Panc1 (cell line): ENCODE data around the gene MRPS27. TPM values are rescaled to one million over a fixed set of nuclear protein-coding genes. Genes with fewer than 3 reads are reported as not detected.

ENCODE experiments used
- ATAC-seq: fragments of 200-7000 bp; cut with Tn5 transposase; 2 replicates; pipeline ENCODE4 v1.9.1; 2020; ENCODE audit warnings: mild to moderate bottlenecking, moderate library complexity
- BruUV-seq: library from RNA; stranded (reverse); fragments of 400-500 nt; replicated peaks from 2 replicates; lab custom pipeline; 2021; lab: Mats Ljungman, UMichigan
- CTCF ChIA-PET: fragments of 300-600 bp; sonication (Branson Sonifier 250); formaldehyde crosslinking; loops from one replicate; lab custom pipeline; 2022; ENCODE audit warnings: antibody characterized with exemption; lab: Charles Lee
- POLR2A ChIA-PET: fragments of 300-600 bp; sonication (Branson Sonifier 250); formaldehyde crosslinking; loops from one replicate; lab custom pipeline; 2022; ENCODE audit warnings: antibody characterized with exemption; lab: Charles Lee
- DNase-seq: peaks from one replicate; pipeline ENCODE4 v3.0.0-alpha.2; 2010; ENCODE audit warnings: low read depth, low spot score
- H3K27ac ChIP-seq: 2 replicates; pipeline ENCODE4 v1.5.1; 2011; ENCODE audit warnings: mild to moderate bottlenecking, low read length, inconsistent platforms
- H3K27me3 ChIP-seq: fragments of 200-500 bp; sonication (Bioruptor generic); 2 replicates; pipeline ENCODE4 v1.6.0; 2014; ENCODE audit warnings: low read length, inconsistent platforms; ENCODE audit not compliant: control insufficient read depth, insufficient read depth
- H3K36me3 ChIP-seq: fragments of 200-500 bp; sonication (Bioruptor generic); 2 replicates; pipeline ENCODE4 v1.5.1; 2014; ENCODE audit warnings: inconsistent platforms, mild to moderate bottlenecking, low read length, moderate library complexity; ENCODE audit not compliant: control insufficient read depth, insufficient read depth
- H3K4me1 ChIP-seq: 2 replicates; pipeline ENCODE4 v1.5.1; 2011; ENCODE audit warnings: inconsistent platforms, mild to moderate bottlenecking, low read length, moderate library complexity; ENCODE audit not compliant: control insufficient read depth, insufficient read depth
- H3K4me3 ChIP-seq, 2 experiments: 2 replicates each; pipeline ENCODE4 v1.5.1; 2011 to 2012; ENCODE audit warnings: low read depth in 2 of 2, low read length in 2 of 2, mild to moderate bottlenecking in 2 of 2, inconsistent platforms in 1 of 2, moderate library complexity in 1 of 2
- H3K9me3 ChIP-seq: fragments of 200-500 bp; sonication (Bioruptor generic); 2 replicates; pipeline ENCODE4 v1.5.1; 2014; ENCODE audit warnings: low read depth, mild to moderate bottlenecking, inconsistent platforms, low read length, moderate library complexity; ENCODE audit not compliant: control insufficient read depth, insufficient read depth
- CTCF ChIP-seq: fragments of 450-650 bp; IDR thresholded peaks from 2 replicates; pipeline ENCODE4 v1.5.1; 2017; ENCODE audit warnings: mild to moderate bottlenecking
- POLR2AphosphoS5 ChIP-seq: IDR thresholded peaks from 2 replicates; pipeline ENCODE4 v1.6.1; 2012; ENCODE audit warnings: mild to moderate bottlenecking, low read depth, low read length, moderate library complexity
- REST ChIP-seq, 2 experiments: IDR thresholded peaks; 2 replicates each; pipeline ENCODE4 v1.6.1; 2011 to 2012; ENCODE audit warnings: low read depth in 2 of 2, control low read depth in 1 of 2, low read length in 1 of 2, mild to moderate bottlenecking in 1 of 2, moderate library complexity in 1 of 2; ENCODE audit not compliant: insufficient read depth in 1 of 2
- SIN3A ChIP-seq: IDR thresholded peaks from 2 replicates; pipeline ENCODE4 v1.6.1; 2012; ENCODE audit warnings: low read depth, mild to moderate bottlenecking, low read length, moderate library complexity, borderline replicate concordance; ENCODE audit not compliant: insufficient read depth
- TCF7L2 ChIP-seq: IDR thresholded peaks from 2 replicates; pipeline ENCODE4 v1.6.1; 2011; ENCODE audit warnings: mild to moderate bottlenecking, low read depth, low read length, inconsistent platforms
- in situ Hi-C: cut with HindIII; loops from 2 replicates; pipeline ENCODE4 v1.10.0; 2016; ENCODE audit warnings: low sequenced_read_pairs, low pct_unique_long_range_greater_than_20kb
- intact Hi-C: fragments of 100-400 bp; cut with micrococcal nuclease; formaldehyde crosslinking; loops from one replicate; pipeline ENCODE4 v1.10.0; 2022; ENCODE audit not compliant: unreplicated experiment
- total RNA-seq: library from RNA; stranded (reverse); gene quantifications from one replicate; pipeline ENCODE4 v1.2.1, GENCODE V29; 2021; ENCODE audit not compliant: unreplicated experiment

Gene MRPS27
- total RNA-seq, 1 experiment from 2014 or later, result 67.2 TPM

GRCh38 chr5:72302171-72302570, 17.9 kb downstream of the MRPS27 start:
- in situ Hi-C loops (no loop called here), intact Hi-C loops (no loop called here)
- Histone ChIP-seq H3K9me3 (no peaks in the 10 kb centered on the region), H3K36me3 (peaks cover 9% of the 10 kb centered on the region; the same call in 1 of the 2 replicates), H3K4me1 (peaks cover 24% of the 10 kb centered on the region), H3K4me3 (no peak overlapping the region), H3K27me3 (no peaks in the 10 kb centered on the region), H3K27ac (no peak overlapping the region; the same call in 1 of the 2 replicates)
- ChIA-PET POLR2A (interaction anchor here (0.5 kb wide), 1 partner anchor 17 kb away, joined by 11 read pairs; no protein-coding TSS in a partner anchor), CTCF (interaction anchor here (0.6 kb wide), 1 partner anchor 13 kb away, joined by 4 read pairs; no protein-coding TSS in a partner anchor)
- BruUV-seq, result no TSS peak
- DNase-seq (no peak), ATAC-seq (no peak)
- TF ChIP-seq REST (IDR thresholded peaks at IDR 0.05; ENCODE audit: insufficient read depth in 1 of 2, low read depth in 2 of 2, low read length in 1 of 2), result no peak
- no peak for TF ChIP-seq TCF7L2
- no peak for TF ChIP-seq SIN3A
- TF ChIP-seq POLR2AphosphoS5, result no peak
- TF ChIP-seq CTCF, result no peak

GRCh38 chr5:72301557-72301956, 18.5 kb downstream of the MRPS27 start:
- no peaks in the 10 kb centered on the region for H3K9me3 ChIP-seq
- ChIA-PET CTCF (interaction anchor here (0.6 kb wide), 1 partner anchor 13 kb away, joined by 4 read pairs; no protein-coding TSS in a partner anchor), POLR2A (no interaction called here)
- in situ Hi-C loops, result no loop called here
- H3K36me3 ChIP-seq, result peaks cover 9% of the 10 kb centered on the region; the same call in 1 of the 2 replicates
- no peak for DNase-seq
- BruUV-seq, result no TSS peak
- intact Hi-C loops, result no loop called here
- no peak overlapping the region for H3K27ac ChIP-seq
- no peak for ATAC-seq
- no peaks in the 10 kb centered on the region for H3K27me3 ChIP-seq
- peaks cover 24% of the 10 kb centered on the region for H3K4me1 ChIP-seq
- TF ChIP-seq TCF7L2, result no peak
- TF ChIP-seq REST (IDR thresholded peaks at IDR 0.05; ENCODE audit: insufficient read depth in 1 of 2, low read depth in 2 of 2, low read length in 1 of 2), result no peak
- TF ChIP-seq SIN3A, result no peak
- no peak for TF ChIP-seq CTCF
- TF ChIP-seq POLR2AphosphoS5, result no peak
- no peak overlapping the region for H3K4me3 ChIP-seq
